ENCODE measurements around the gene LRMDA.
"Not testable (repeated sequence)": the region's sequence is repeated elsewhere in the genome, so short reads cannot be mapped to it uniquely, and the experiment has no call there.

Gene LRMDA

GRCh38 chr10:76459016-76459730 lies 1027.7 kb downstream of the LRMDA start:
- in situ Hi-C loops (cut with MboI; ENCODE audit: low sequenced_read_pairs): no loop called here

- in situ Hi-C loops (cut with MboI; ENCODE audit: low sequenced_read_pairs): no loop called here
These were observed 1029.6 kb downstream of the LRMDA start for GRCh38 chr10:76461024-76461423.

GRCh38 chr10:76463111-76463510 lies 1031.7 kb downstream of the LRMDA start:
- in situ Hi-C loops (cut with MboI; ENCODE audit: low sequenced_read_pairs): no loop called here

GRCh38 chr10:76466836-76467503 lies 1035.5 kb downstream of the LRMDA start:
- in situ Hi-C loops (cut with MboI; ENCODE audit: low sequenced_read_pairs): no loop called here

GRCh38 chr10:76469675-76470074 lies 1038.3 kb downstream of the LRMDA start:
- in situ Hi-C loops (cut with MboI; ENCODE audit: low sequenced_read_pairs): no loop called here

- in situ Hi-C loops (cut with MboI; ENCODE audit: low sequenced_read_pairs): no loop called here
These were observed 1047.8 kb downstream of the LRMDA start for GRCh38 chr10:76479103-76479790.

GRCh38 chr10:76481178-76481577 lies 1049.8 kb downstream of the LRMDA start:
- in situ Hi-C loops (cut with MboI; ENCODE audit: low sequenced_read_pairs): no loop called here

GRCh38 chr10:76487582-76487981 lies 1056.2 kb downstream of the LRMDA start:
- in situ Hi-C loops (cut with MboI; ENCODE audit: low sequenced_read_pairs): no loop called here

- in situ Hi-C loops (cut with MboI; ENCODE audit: low sequenced_read_pairs): no loop called here
These were observed 1057.2 kb downstream of the LRMDA start for GRCh38 chr10:76488602-76489001.

GRCh38 chr10:76491216-76491615 lies 1059.8 kb downstream of the LRMDA start:
- in situ Hi-C loops (cut with MboI; ENCODE audit: low sequenced_read_pairs): no loop called here

- in situ Hi-C loops (cut with MboI; ENCODE audit: low sequenced_read_pairs): no loop called here
These were observed 1060.6 kb downstream of the LRMDA start for GRCh38 chr10:76492026-76492425.

- in situ Hi-C loops (cut with MboI; ENCODE audit: low sequenced_read_pairs): no loop called here
These were observed 1061.5 kb downstream of the LRMDA start for GRCh38 chr10:76492678-76493472.

GRCh38 chr10:76497666-76498065 lies 1066.2 kb downstream of the LRMDA start:
- in situ Hi-C loops (cut with MboI; ENCODE audit: low sequenced_read_pairs): no loop called here

- in situ Hi-C loops (cut with MboI; ENCODE audit: low sequenced_read_pairs): no loop called here
These were observed 1073.4 kb downstream of the LRMDA start for GRCh38 chr10:76504823-76505222.

GRCh38 chr10:76509446-76509845 lies 1078.0 kb downstream of the LRMDA start:
- in situ Hi-C loops (cut with MboI; ENCODE audit: low sequenced_read_pairs): no loop called here

- in situ Hi-C loops (cut with MboI; ENCODE audit: low sequenced_read_pairs): no loop called here
These were observed 1082.9 kb downstream of the LRMDA start for GRCh38 chr10:76514321-76514720.

GRCh38 chr10:76514869-76515268 lies 1083.4 kb downstream of the LRMDA start:
- in situ Hi-C loops (cut with MboI; ENCODE audit: low sequenced_read_pairs): no loop called here

- in situ Hi-C loops (cut with MboI; ENCODE audit: low sequenced_read_pairs): no loop called here
These were observed 1091.1 kb downstream of the LRMDA start for GRCh38 chr10:76522547-76522946.

- in situ Hi-C loops (cut with MboI; ENCODE audit: low sequenced_read_pairs): no loop called here
These were observed 1091.8 kb downstream of the LRMDA start for GRCh38 chr10:76523246-76523645.

GRCh38 chr10:76523791-76524351 lies 1092.4 kb downstream of the LRMDA start:
- in situ Hi-C loops (cut with MboI; ENCODE audit: low sequenced_read_pairs): no loop called here

GRCh38 chr10:76526833-76527232 lies 1095.4 kb downstream of the LRMDA start:
- in situ Hi-C loops (cut with MboI; ENCODE audit: low sequenced_read_pairs): not testable (repeated sequence)

All from HL-60/S4 treated with retinoic acid at 250 ng/mL for 4 days and 3 days (cell line).